CD4-positive, alpha-beta memory T cell (primary cell): ENCODE results near the gene PRELID1. TPM values are rescaled to one million over a fixed set of nuclear protein-coding genes. Genes with fewer than 3 reads are reported as not detected.
A peak's percentile ranks its signal among the peaks of the same experiment; 100 is the strongest.

ENCODE experiments used
- CTCF ChIA-PET: fragments of 350-600 bp; sonication (Branson Sonifier 250); formaldehyde crosslinking; loops from one replicate; lab custom pipeline; 2021; ENCODE audit warnings: inconsistent platforms; ENCODE audit not compliant: partially characterized antibody; lab: Charles Lee
- POLR2A ChIA-PET: fragments of 350-600 bp; sonication (Branson Sonifier 250); formaldehyde crosslinking; loops from one replicate; lab custom pipeline; 2021; ENCODE audit not compliant: partially characterized antibody; lab: Charles Lee
- DNase-seq, 5 donors: peaks; one replicate each; pipeline versions ENCODE4 v3.0.0 to v3.0.0-alpha.2; 2020 to 2022; ENCODE audit warnings: mixed read lengths in 1 of 5
- H3K27ac ChIP-seq: one replicate; pipeline ENCODE4 v1.7.0; 2013; ENCODE audit warnings: low read depth, low read length
- H3K27me3 ChIP-seq: 2 replicates; pipeline ENCODE4 v1.7.0; 2013; ENCODE audit warnings: mild to moderate bottlenecking, low read length, moderate library complexity; ENCODE audit not compliant: insufficient read depth
- H3K36me3 ChIP-seq: 2 replicates; pipeline ENCODE4 v1.7.0; 2013; ENCODE audit warnings: mild to moderate bottlenecking, low read length, moderate library complexity; ENCODE audit not compliant: insufficient read depth
- H3K4me1 ChIP-seq: 2 replicates; pipeline ENCODE4 v1.7.0; 2013; ENCODE audit warnings: mild to moderate bottlenecking, low read length, moderate library complexity; ENCODE audit not compliant: insufficient read depth
- H3K4me3 ChIP-seq, 2 donors: one replicate each; pipeline ENCODE4 v1.7.0; 2013; ENCODE audit warnings: low read length in 2 of 2, mild to moderate bottlenecking in 1 of 2
- H3K9me3 ChIP-seq, 2 donors: one replicate each; pipeline ENCODE4 v1.7.0; 2013; ENCODE audit warnings: low read length in 2 of 2, control low read depth in 1 of 2; ENCODE audit not compliant: control insufficient read depth in 1 of 2
- H3K27ac Mint-ChIP-seq, 7 donors: one replicate each; pipeline ENCODE4 v1.8.0; 2020 to 2021; ENCODE audit warnings: mixed read lengths in 7 of 7, mild to moderate bottlenecking in 6 of 7, inconsistent platforms in 3 of 7, moderate library complexity in 3 of 7
- H3K27me3 Mint-ChIP-seq, 2 donors: one replicate each; pipeline ENCODE4 v1.8.0; 2020 to 2021; ENCODE audit warnings: mixed read lengths in 2 of 2
- H3K36me3 Mint-ChIP-seq, 2 donors: one replicate each; pipeline ENCODE4 v1.8.0; 2020 to 2021; ENCODE audit warnings: mixed read lengths in 2 of 2, inconsistent platforms in 1 of 2, mild to moderate bottlenecking in 1 of 2
- H3K4me1 Mint-ChIP-seq, 4 donors: one replicate each; pipeline ENCODE4 v1.8.0; 2020 to 2021; ENCODE audit warnings: mixed read lengths in 4 of 4, mild to moderate bottlenecking in 1 of 4
- H3K4me3 Mint-ChIP-seq, 8 donors: one replicate each; pipeline ENCODE4 v1.8.0; 2020 to 2021; ENCODE audit warnings: mixed read lengths in 8 of 8, mild to moderate bottlenecking in 7 of 8, moderate library complexity in 6 of 8, inconsistent platforms in 3 of 8
- H3K9me3 Mint-ChIP-seq, 8 donors: one replicate each; pipeline ENCODE4 v1.8.0; 2020 to 2021; ENCODE audit warnings: mixed read lengths in 8 of 8, mild to moderate bottlenecking in 5 of 8, inconsistent platforms in 3 of 8, moderate library complexity in 1 of 8
- intact Hi-C: fragments of 100-400 bp; cut with micrococcal nuclease; formaldehyde crosslinking; loops from one replicate; pipeline ENCODE4 v1.15.1; 2023
- polyA plus RNA-seq, 2 donors: library from polyadenylated mRNA; unstranded; fragments of 300-500 nt; fragmentation: Illumina TruSeq; gene quantifications; one replicate each; pipeline ENCODE4 v1.2.3, GENCODE V29; 2021
- total RNA-seq, 2 experiments: library from RNA; stranded (reverse); gene quantifications; one replicate each; pipeline ENCODE4 v1.2.3, GENCODE V29; 2021

The PRELID1 gene
- total and polyA plus RNA-seq, 4 experiments from 2014 or later: 70.9 to 229 (median 140) TPM

- no peaks in the 10 kb centered on the region for H3K9me3 Mint-ChIP-seq
- ChIA-PET CTCF (interaction anchor here (2.2 kb wide), 1 partner anchor 32 kb away, joined by 8 read pairs; no protein-coding TSS in a partner anchor), POLR2A (interaction anchor here (1.1 to 3.6 kb wide), 5 partner anchors 11 to 53 kb away, joined by 5 to 52 read pairs (median 32); no protein-coding TSS in a partner anchor)
- H3K27ac Mint-ChIP-seq: peak overlapping the region; percentile 60 to 97 (median 81)
- H3K4me3 Mint-ChIP-seq: peak overlapping the region; percentile 72 to 100 (median 90)
- H3K4me1 ChIP-seq: peaks cover 49% of the 10 kb centered on the region
- no peaks in the 10 kb centered on the region for H3K9me3 ChIP-seq
- intact Hi-C loops: loop anchor here (2.0 kb wide), 2 partner anchors 37 to 243 kb away; partner anchors contain the start of gene TMED9
- H3K27me3 Mint-ChIP-seq: no peaks in the 10 kb centered on the region
- peaks cover 18% of the 10 kb centered on the region for H3K36me3 ChIP-seq
- peak overlapping the region in 1 of 2 donors; percentile 91 for H3K4me3 ChIP-seq
- DNase-seq: no peak
- H3K27me3 ChIP-seq: no peaks in the 10 kb centered on the region
- peaks cover 9 to 47% of the 10 kb centered on the region in 2 donors for H3K36me3 Mint-ChIP-seq
- no peak overlapping the region for H3K27ac ChIP-seq
- peaks cover 35 to 67% (median 54%) of the 10 kb centered on the region in 4 donors for H3K4me1 Mint-ChIP-seq
Observed at GRCh38 chr5:177349762-177350161, 46.2 kb downstream of the PRELID1 start.

- Mint-ChIP-seq H3K4me1 (peaks cover 39 to 79% (median 62%) of the 10 kb centered on the region in 4 donors), H3K27me3 (no peaks in the 10 kb centered on the region), H3K4me3 (peak overlapping the region; percentile 91 to 100 (median 97)), H3K9me3 (peaks cover 0 to 2% (median 0%) of the 10 kb centered on the region in 8 donors), H3K27ac (peak overlapping the region; percentile 97 to 100 (median 99)), H3K36me3 (peaks cover 9 to 43% of the 10 kb centered on the region in 2 donors)
- no peaks in the 10 kb centered on the region for H3K27me3 ChIP-seq
- intact Hi-C loops: loop anchor here (2.0 kb wide), 2 partner anchors 38 to 242 kb away; partner anchors contain the start of gene TMED9
- peak overlapping the region; percentile 93 for H3K27ac ChIP-seq
- H3K4me3 ChIP-seq: peak overlapping the region; percentile 91 to 99
- ChIA-PET CTCF (interaction anchor here (1.6 to 5.2 kb wide), 6 partner anchors 19 to 105 kb away, joined by 5 to 32 read pairs (median 16); no protein-coding TSS in a partner anchor), POLR2A (interaction anchor here (0.8 to 3.6 kb wide), 12 partner anchors 10 to 218 kb away, joined by 3 to 52 read pairs (median 10); partner anchors contain the start of genes DDX41 and MXD3)
- DNase-seq: peak in 1 of 5 donors; percentile 14
- peaks cover 18% of the 10 kb centered on the region for H3K36me3 ChIP-seq
- H3K4me1 ChIP-seq: peaks cover 59% of the 10 kb centered on the region
- no peaks in the 10 kb centered on the region for H3K9me3 ChIP-seq
Observed at GRCh38 chr5:177350776-177351391, 47.3 kb downstream of the PRELID1 start.

GRCh38 chr5:177351392-177352329, 48.1 kb downstream of the PRELID1 start, which contains the start of gene LMAN2:
TSS of gene LMAN2 (minus strand) at chr5:177351668. CDS start at chr5:177351647, 21 bp downstream.
- Mint-ChIP-seq H3K9me3 (peaks cover 0 to 2% (median 0%) of the 10 kb centered on the region in 8 donors), H3K4me1 (peaks cover 42 to 81% (median 63%) of the 10 kb centered on the region in 4 donors), H3K27me3 (no peaks in the 10 kb centered on the region), H3K36me3 (peaks cover 9 to 35% of the 10 kb centered on the region in 2 donors), H3K4me3 (peak within 1 kb of the TSS; percentile 91 to 100 (median 97)), H3K27ac (peak within 1 kb of the TSS; percentile 97 to 100 (median 99))
- ChIA-PET POLR2A (interaction anchor here (0.8 to 3.6 kb wide), 23 partner anchors 9 to 248 kb away, joined by 3 to 52 read pairs (median 5); partner anchors contain the start of genes B4GALT7, DDX41, MXD3 and PRELID1), CTCF (interaction anchor here (0.8 to 5.2 kb wide), 9 partner anchors 10 to 104 kb away, joined by 3 to 32 read pairs (median 11); no protein-coding TSS in a partner anchor)
- DNase-seq: peak; percentile 93 to 95 (median 94)
- Histone ChIP-seq H3K36me3 (peaks cover 18% of the 10 kb centered on the region), H3K27ac (peak within 1 kb of the TSS; percentile 93), H3K4me1 (peaks cover 62% of the 10 kb centered on the region), H3K9me3 (no peaks in the 10 kb centered on the region), H3K27me3 (no peaks in the 10 kb centered on the region), H3K4me3 (peak within 1 kb of the TSS; percentile 91 to 99)
- intact Hi-C loops: loop anchor here (1.0 to 2.0 kb wide), 3 partner anchors 39 to 241 kb away; partner anchors contain the start of gene TMED9

- intact Hi-C loops: no loop called here
- Mint-ChIP-seq H3K27ac (peak overlapping the region in 2 of 7 donors; percentile 16 to 68), H3K4me1 (peaks cover 43 to 83% (median 64%) of the 10 kb centered on the region in 4 donors), H3K9me3 (peaks cover 0 to 3% (median under 1%) of the 10 kb centered on the region in 8 donors), H3K36me3 (peaks cover 9 to 27% of the 10 kb centered on the region in 2 donors), H3K4me3 (peak overlapping the region in 5 of 8 donors; percentile 10 to 30 (median 25)), H3K27me3 (no peaks in the 10 kb centered on the region)
- H3K4me3 ChIP-seq: no peak overlapping the region
- POLR2A ChIA-PET: interaction anchor here (0.9 to 3.6 kb wide), 2 partner anchors 8 to 37 kb away, joined by 3 to 39 read pairs; no protein-coding TSS in a partner anchor
- DNase-seq: no peak
- H3K27me3 ChIP-seq: no peaks in the 10 kb centered on the region
- H3K4me1 ChIP-seq: peaks cover 59% of the 10 kb centered on the region
- CTCF ChIA-PET: interaction anchor here (0.9 to 5.2 kb wide), 5 partner anchors 16 to 102 kb away, joined by 4 to 32 read pairs (median 13); no protein-coding TSS in a partner anchor
- peaks cover 13% of the 10 kb centered on the region for H3K36me3 ChIP-seq
- H3K9me3 ChIP-seq: no peaks in the 10 kb centered on the region
- no peak overlapping the region for H3K27ac ChIP-seq
Observed at GRCh38 chr5:177353093-177353492, 49.5 kb downstream of the PRELID1 start.

- peaks cover 5 to 31% of the 10 kb centered on the region in 2 donors for H3K36me3 Mint-ChIP-seq
- H3K9me3 ChIP-seq: no peaks in the 10 kb centered on the region
- DNase-seq: no peak
- intact Hi-C loops: no loop called here
- no peaks in the 10 kb centered on the region for H3K27me3 ChIP-seq
- ChIA-PET CTCF (interaction anchor here (0.7 to 8.7 kb wide), 3 partner anchors 16 to 215 kb away, joined by 3 to 90 read pairs (median 32); no protein-coding TSS in a partner anchor), POLR2A (interaction anchor here (1.7 to 4.9 kb wide), 3 partner anchors 75 to 101 kb away, joined by 4 to 22 read pairs (median 18); partner anchors contain the start of gene PRR7)
- peak overlapping the region in 2 of 8 donors; percentile 40 to 48 for H3K4me3 Mint-ChIP-seq
- peaks cover 0 to 3% (median under 1%) of the 10 kb centered on the region in 8 donors for H3K9me3 Mint-ChIP-seq
- no peak overlapping the region for H3K4me3 ChIP-seq
- peaks cover 60% of the 10 kb centered on the region for H3K4me1 ChIP-seq
- H3K27ac ChIP-seq: no peak overlapping the region
- H3K27ac Mint-ChIP-seq: peak overlapping the region in 2 of 7 donors; percentile 47 to 57
- peaks cover 7% of the 10 kb centered on the region for H3K36me3 ChIP-seq
- peaks cover 45 to 90% (median 66%) of the 10 kb centered on the region in 4 donors for H3K4me1 Mint-ChIP-seq
- H3K27me3 Mint-ChIP-seq: no peaks in the 10 kb centered on the region
Observed at GRCh38 chr5:177354256-177354655, 50.7 kb downstream of the PRELID1 start.

- peak overlapping the region in 4 of 7 donors; percentile 33 to 69 (median 62) for H3K27ac Mint-ChIP-seq
Observed at GRCh38 chr5:177354711-177355110, 51.1 kb downstream of the PRELID1 start.

More at GRCh38 chr5:177354711-177355110, 51.1 kb downstream of the PRELID1 start:
- Mint-ChIP-seq H3K9me3 (peaks cover 0 to 3% (median under 1%) of the 10 kb centered on the region in 8 donors), H3K4me3 (peak overlapping the region in 5 of 8 donors; percentile 18 to 48 (median 40)), H3K36me3 (peaks cover 6 to 29% of the 10 kb centered on the region in 2 donors), H3K4me1 (peaks cover 42 to 90% (median 67%) of the 10 kb centered on the region in 4 donors), H3K27me3 (no peaks in the 10 kb centered on the region)
- Histone ChIP-seq H3K27ac (no peak overlapping the region), H3K4me3 (no peak overlapping the region), H3K36me3 (peaks cover 3% of the 10 kb centered on the region), H3K9me3 (no peaks in the 10 kb centered on the region), H3K27me3 (no peaks in the 10 kb centered on the region), H3K4me1 (peaks cover 60% of the 10 kb centered on the region)
- ChIA-PET CTCF (interaction anchor here (5.2 to 8.7 kb wide), 2 partner anchors 15 to 49 kb away, joined by 32 to 90 read pairs; no protein-coding TSS in a partner anchor), POLR2A (interaction anchor here (1.7 to 4.9 kb wide), 4 partner anchors 35 to 100 kb away, joined by 4 to 34 read pairs (median 20); partner anchors contain the start of gene PRR7)
- intact Hi-C loops: loop anchor here (5.0 kb wide), 1 partner anchor 38 kb away; no protein-coding TSS in a partner anchor
- peak in 1 of 5 donors; percentile 15 for DNase-seq
